ENCODE measurements around the gene RPUSD4.
A peak's percentile ranks its signal among the peaks of the same experiment; 100 is the strongest.

Gene RPUSD4

GRCh38 chr11:126212089-126212660 lies 725 bp upstream of the RPUSD4 start:
- no peaks in the 10 kb centered on the region for H3K9me3 ChIP-seq (ENCODE audit: control insufficient read depth, insufficient read depth, low read length)
- no peaks in the 10 kb centered on the region for H3K27me3 ChIP-seq (ENCODE audit: control insufficient read depth, insufficient read depth, low read length)
- no peaks in the 10 kb centered on the region for H3K4me1 ChIP-seq (ENCODE audit: control insufficient read depth, insufficient read depth, low read length)
- H3K27ac ChIP-seq (ENCODE audit: low read depth, low read length): peak overlapping the region; percentile 98
- H3K4me3 ChIP-seq (ENCODE audit: low read depth, low read length): peak overlapping the region; percentile 95
- H3K9ac ChIP-seq (ENCODE audit: low read depth, low read length): peak overlapping the region; percentile 63
- peaks cover 33% of the 10 kb centered on the region for H3K36me3 ChIP-seq (ENCODE audit: control insufficient read depth, insufficient read depth, low read length)

- no peaks in the 10 kb centered on the region for H3K27me3 ChIP-seq (ENCODE audit: control insufficient read depth, insufficient read depth, low read length)
- peak overlapping the region; percentile 98 for H3K27ac ChIP-seq (ENCODE audit: low read depth, low read length)
- peak overlapping the region; percentile 94 for H3K9ac ChIP-seq (ENCODE audit: low read depth, low read length)
- peak overlapping the region; percentile 95 for H3K4me3 ChIP-seq (ENCODE audit: low read depth, low read length)
- H3K9me3 ChIP-seq (ENCODE audit: control insufficient read depth, insufficient read depth, low read length): no peaks in the 10 kb centered on the region
- peaks cover 45% of the 10 kb centered on the region for H3K36me3 ChIP-seq (ENCODE audit: control insufficient read depth, insufficient read depth, low read length)
- no peaks in the 10 kb centered on the region for H3K4me1 ChIP-seq (ENCODE audit: control insufficient read depth, insufficient read depth, low read length)
Observed at GRCh38 chr11:126210871-126211235, 597 bp downstream of the RPUSD4 start.

GRCh38 chr11:126207896-126208295 lies 3.6 kb downstream of the RPUSD4 start:
- no peak overlapping the region for H3K9ac ChIP-seq (ENCODE audit: low read depth, low read length)
- H3K36me3 ChIP-seq (ENCODE audit: control insufficient read depth, insufficient read depth, low read length): peaks cover 75% of the 10 kb centered on the region
- H3K9me3 ChIP-seq (ENCODE audit: control insufficient read depth, insufficient read depth, low read length): no peaks in the 10 kb centered on the region

GRCh38 chr11:126205359-126205758 lies 6.1 kb downstream of the RPUSD4 start:
- peaks cover 98% of the 10 kb centered on the region for H3K36me3 ChIP-seq (ENCODE audit: control insufficient read depth, insufficient read depth, low read length)
- no peaks in the 10 kb centered on the region for H3K27me3 ChIP-seq (ENCODE audit: control insufficient read depth, insufficient read depth, low read length)
- no peak overlapping the region for H3K9ac ChIP-seq (ENCODE audit: low read depth, low read length)
- no peaks in the 10 kb centered on the region for H3K4me1 ChIP-seq (ENCODE audit: control insufficient read depth, insufficient read depth, low read length)
- no peak overlapping the region for H3K4me3 ChIP-seq (ENCODE audit: low read depth, low read length)
- no peaks in the 10 kb centered on the region for H3K9me3 ChIP-seq (ENCODE audit: control insufficient read depth, insufficient read depth, low read length)
- H3K27ac ChIP-seq (ENCODE audit: low read depth, low read length): no peak overlapping the region

More at GRCh38 chr11:126207896-126208295, 3.6 kb downstream of the RPUSD4 start:
- Histone ChIP-seq H3K4me3 (ENCODE audit: low read depth, low read length) (no peak overlapping the region), H3K4me1 (ENCODE audit: control insufficient read depth, insufficient read depth, low read length) (no peaks in the 10 kb centered on the region), H3K27ac (ENCODE audit: low read depth, low read length) (no peak overlapping the region), H3K27me3 (ENCODE audit: control insufficient read depth, insufficient read depth, low read length) (no peaks in the 10 kb centered on the region)

GRCh38 chr11:126202646-126203359 lies 8.6 kb downstream of the RPUSD4 start:
- Histone ChIP-seq H3K4me1 (ENCODE audit: control insufficient read depth, insufficient read depth, low read length) (no peaks in the 10 kb centered on the region), H3K9ac (ENCODE audit: low read depth, low read length) (no peak overlapping the region), H3K27me3 (ENCODE audit: control insufficient read depth, insufficient read depth, low read length) (no peaks in the 10 kb centered on the region), H3K9me3 (ENCODE audit: control insufficient read depth, insufficient read depth, low read length) (peaks cover under 1% of the 10 kb centered on the region; the same call in 1 of the 2 replicates), H3K4me3 (ENCODE audit: low read depth, low read length) (no peak overlapping the region), H3K36me3 (ENCODE audit: control insufficient read depth, insufficient read depth, low read length) (peaks cover 94% of the 10 kb centered on the region), H3K27ac (ENCODE audit: low read depth, low read length) (no peak overlapping the region)

GRCh38 chr11:126198648-126199047 lies 12.8 kb downstream of the RPUSD4 start:
- H3K36me3 ChIP-seq (ENCODE audit: control insufficient read depth, insufficient read depth, low read length): peaks cover 84% of the 10 kb centered on the region
- no peak overlapping the region for H3K4me3 ChIP-seq (ENCODE audit: low read depth, low read length)
- H3K9me3 ChIP-seq (ENCODE audit: control insufficient read depth, insufficient read depth, low read length): peaks cover 10% of the 10 kb centered on the region
- no peaks in the 10 kb centered on the region for H3K4me1 ChIP-seq (ENCODE audit: control insufficient read depth, insufficient read depth, low read length)
- no peaks in the 10 kb centered on the region for H3K27me3 ChIP-seq (ENCODE audit: control insufficient read depth, insufficient read depth, low read length)
- no peak overlapping the region for H3K27ac ChIP-seq (ENCODE audit: low read depth, low read length)
- no peak overlapping the region for H3K9ac ChIP-seq (ENCODE audit: low read depth, low read length)

- Histone ChIP-seq H3K4me1 (ENCODE audit: control insufficient read depth, insufficient read depth, low read length) (no peaks in the 10 kb centered on the region), H3K4me3 (ENCODE audit: low read depth, low read length) (no peak overlapping the region), H3K27ac (ENCODE audit: low read depth, low read length) (no peak overlapping the region), H3K9me3 (ENCODE audit: control insufficient read depth, insufficient read depth, low read length) (peaks cover 10% of the 10 kb centered on the region), H3K9ac (ENCODE audit: low read depth, low read length) (no peak overlapping the region), H3K27me3 (ENCODE audit: control insufficient read depth, insufficient read depth, low read length) (no peaks in the 10 kb centered on the region), H3K36me3 (ENCODE audit: control insufficient read depth, insufficient read depth, low read length) (peaks cover 84% of the 10 kb centered on the region)
Observed at GRCh38 chr11:126197277-126197939, 14.0 kb downstream of the RPUSD4 start.

GRCh38 chr11:126195119-126195518 lies 16.3 kb downstream of the RPUSD4 start:
- no peaks in the 10 kb centered on the region for H3K4me1 ChIP-seq (ENCODE audit: control insufficient read depth, insufficient read depth, low read length)
- H3K36me3 ChIP-seq (ENCODE audit: control insufficient read depth, insufficient read depth, low read length): peaks cover 81% of the 10 kb centered on the region
- H3K4me3 ChIP-seq (ENCODE audit: low read depth, low read length): no peak overlapping the region
- no peak overlapping the region for H3K9ac ChIP-seq (ENCODE audit: low read depth, low read length)
- H3K9me3 ChIP-seq (ENCODE audit: control insufficient read depth, insufficient read depth, low read length): peaks cover 10% of the 10 kb centered on the region
- H3K27ac ChIP-seq (ENCODE audit: low read depth, low read length): no peak overlapping the region
- no peaks in the 10 kb centered on the region for H3K27me3 ChIP-seq (ENCODE audit: control insufficient read depth, insufficient read depth, low read length)

- no peak overlapping the region for H3K4me3 ChIP-seq (ENCODE audit: low read depth, low read length)
- peaks cover 10% of the 10 kb centered on the region for H3K9me3 ChIP-seq (ENCODE audit: control insufficient read depth, insufficient read depth, low read length)
- no peaks in the 10 kb centered on the region for H3K4me1 ChIP-seq (ENCODE audit: control insufficient read depth, insufficient read depth, low read length)
- no peak overlapping the region for H3K27ac ChIP-seq (ENCODE audit: low read depth, low read length)
- peaks cover 73% of the 10 kb centered on the region for H3K36me3 ChIP-seq (ENCODE audit: control insufficient read depth, insufficient read depth, low read length)
- H3K9ac ChIP-seq (ENCODE audit: low read depth, low read length): no peak overlapping the region
- no peaks in the 10 kb centered on the region for H3K27me3 ChIP-seq (ENCODE audit: control insufficient read depth, insufficient read depth, low read length)
Observed at GRCh38 chr11:126194121-126194543, 17.3 kb downstream of the RPUSD4 start.

GRCh38 chr11:126193038-126193478 lies 18.4 kb downstream of the RPUSD4 start:
- Histone ChIP-seq H3K4me1 (ENCODE audit: control insufficient read depth, insufficient read depth, low read length) (no peaks in the 10 kb centered on the region), H3K4me3 (ENCODE audit: low read depth, low read length) (no peak overlapping the region), H3K27me3 (ENCODE audit: control insufficient read depth, insufficient read depth, low read length) (no peaks in the 10 kb centered on the region), H3K36me3 (ENCODE audit: control insufficient read depth, insufficient read depth, low read length) (peaks cover 63% of the 10 kb centered on the region), H3K27ac (ENCODE audit: low read depth, low read length) (no peak overlapping the region), H3K9me3 (ENCODE audit: control insufficient read depth, insufficient read depth, low read length) (peaks cover 10% of the 10 kb centered on the region), H3K9ac (ENCODE audit: low read depth, low read length) (no peak overlapping the region)

- Histone ChIP-seq H3K9me3 (ENCODE audit: control insufficient read depth, insufficient read depth, low read length) (peaks cover 6% of the 10 kb centered on the region), H3K9ac (ENCODE audit: low read depth, low read length) (no peak overlapping the region), H3K36me3 (ENCODE audit: control insufficient read depth, insufficient read depth, low read length) (peaks cover 56% of the 10 kb centered on the region)
Observed at GRCh38 chr11:126192361-126192760, 19.1 kb downstream of the RPUSD4 start.

More at GRCh38 chr11:126192361-126192760, 19.1 kb downstream of the RPUSD4 start:
- Histone ChIP-seq H3K4me3 (ENCODE audit: low read depth, low read length) (no peak overlapping the region), H3K27me3 (ENCODE audit: control insufficient read depth, insufficient read depth, low read length) (no peaks in the 10 kb centered on the region), H3K27ac (ENCODE audit: low read depth, low read length) (no peak overlapping the region), H3K4me1 (ENCODE audit: control insufficient read depth, insufficient read depth, low read length) (no peaks in the 10 kb centered on the region)
